ENCODE measurements around the gene IL1B.
A peak's percentile ranks its signal among the peaks of the same experiment; 100 is the strongest.

The IL1B gene

DNA sequence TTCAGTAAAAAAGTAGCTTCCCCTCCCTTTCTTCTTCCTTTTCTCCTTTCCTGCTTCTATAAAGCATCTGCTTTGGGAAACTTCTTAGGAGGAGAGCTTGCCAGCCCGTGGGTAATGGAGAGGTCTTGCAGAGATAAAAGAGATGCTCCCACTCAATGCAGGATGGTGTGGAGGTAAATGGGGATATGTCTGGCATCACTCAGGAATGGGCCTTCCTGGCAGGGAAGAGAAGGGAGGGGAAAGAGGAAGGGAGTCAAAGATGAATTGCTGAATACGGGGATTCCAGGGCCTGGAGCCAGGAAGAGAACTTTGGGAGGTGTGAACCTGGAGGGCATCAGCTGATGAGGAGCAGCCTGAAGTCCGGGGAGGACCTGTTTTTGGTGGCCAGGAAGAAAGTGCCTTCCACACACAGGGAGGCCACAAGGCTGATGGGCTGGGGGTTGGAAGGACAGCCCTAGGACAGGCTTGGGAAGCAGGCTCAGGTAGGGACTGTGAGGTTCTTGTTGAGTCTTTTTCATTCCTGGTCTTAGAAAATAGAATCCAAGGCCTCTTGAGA is 25.2 kb downstream of the IL1B start:
- no peak for DNase-seq

DNA sequence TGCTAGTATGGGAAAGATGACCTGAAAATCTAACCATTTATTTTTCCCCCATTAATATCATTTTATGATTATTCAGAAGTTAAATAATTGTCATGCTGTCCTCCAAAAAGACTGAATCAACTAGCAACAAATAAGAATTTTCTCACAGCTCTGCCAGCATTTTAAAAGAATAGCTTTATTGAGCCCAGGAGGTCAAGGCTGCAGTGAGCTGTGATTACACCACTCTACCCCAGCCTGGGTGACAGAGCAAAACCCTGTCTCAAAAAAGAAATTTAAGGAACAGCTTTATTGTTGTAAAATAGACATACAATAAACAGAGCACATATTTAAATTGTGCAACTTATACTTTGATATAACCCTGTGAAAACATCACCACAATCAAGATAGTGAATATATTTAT is 27.5 kb downstream of the IL1B start:
- no peak for DNase-seq

GRCh38 chr2:112807233-112807807 is 29.3 kb downstream of the IL1B start:
- no peak for DNase-seq

- no peak for DNase-seq
Observed at GRCh38 chr2:112805542-112805941, 31.0 kb downstream of the IL1B start.

GRCh38 chr2:112803691-112804521 is 32.7 kb downstream of the IL1B start:
- no peak for DNase-seq

GRCh38 chr2:112800881-112801583 is 35.5 kb downstream of the IL1B start:
- DNase-seq: no peak

DNA sequence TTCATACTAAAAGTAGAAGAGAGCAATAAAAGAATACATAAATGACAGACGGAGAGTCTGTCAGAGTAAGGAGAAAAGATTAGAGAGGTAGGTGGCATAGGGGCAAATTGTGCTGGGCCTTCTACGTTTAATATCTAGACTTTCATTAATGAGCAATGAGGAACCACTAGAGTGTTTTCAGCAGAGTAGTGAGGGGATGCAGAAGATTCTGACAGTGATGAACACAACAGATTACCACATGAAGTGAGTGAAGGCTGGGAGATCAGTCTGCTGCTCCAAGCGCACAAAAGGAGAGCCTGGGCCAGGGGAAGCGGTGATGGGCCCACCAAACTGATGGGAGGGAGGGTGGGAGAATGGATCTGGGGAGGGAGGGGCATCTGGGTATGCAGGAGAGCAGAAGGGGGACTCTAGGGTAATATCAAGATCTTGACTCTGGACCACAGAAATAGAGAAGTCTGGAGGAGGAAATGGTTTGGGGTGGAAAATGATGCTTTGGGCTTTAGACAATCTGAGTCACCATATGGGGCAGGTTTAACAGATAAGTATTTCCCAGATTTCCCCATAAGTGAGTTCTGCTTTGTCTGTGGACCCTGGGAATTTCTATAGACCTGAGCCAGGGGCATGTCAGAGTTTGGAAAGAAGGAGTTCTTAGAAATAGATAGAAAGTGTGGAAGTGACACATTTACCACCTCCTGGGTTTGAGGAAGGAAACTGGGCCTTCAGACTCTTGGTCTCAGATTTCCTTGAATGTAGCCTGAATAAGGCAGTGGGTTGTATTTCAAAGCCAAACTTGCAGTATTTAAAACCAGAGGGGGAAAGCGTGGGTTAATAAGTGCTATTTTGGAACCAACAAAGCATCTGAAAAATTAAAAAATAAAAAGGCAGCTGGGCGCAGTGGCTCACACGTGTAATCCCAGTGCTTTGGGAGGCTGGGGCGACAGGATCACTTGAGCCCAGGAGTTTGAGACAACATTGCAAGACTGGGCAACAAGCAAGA is 37.3 kb downstream of the IL1B start:
- no peak for DNase-seq

DNA sequence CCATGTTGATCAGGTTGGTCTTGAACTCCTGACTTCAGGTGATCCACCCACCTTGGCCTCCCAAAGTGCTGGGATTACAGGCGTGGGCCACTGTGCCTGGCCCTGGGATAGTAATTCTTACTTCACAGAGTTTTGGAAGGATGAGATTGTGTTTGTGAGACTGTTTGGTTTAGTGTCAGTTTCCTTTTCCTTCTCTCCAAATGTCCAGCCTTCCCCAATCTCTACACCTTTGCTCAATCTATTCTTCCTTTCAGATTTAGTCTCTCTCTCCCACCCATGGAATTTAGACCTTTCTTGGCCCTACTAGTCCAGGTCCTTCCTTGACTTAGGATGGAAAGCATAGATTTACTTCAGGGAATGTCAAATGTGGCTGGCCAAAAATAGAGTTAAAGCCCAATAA is 40.1 kb downstream of the IL1B start:
- DNase-seq: no peak

- no peak for DNase-seq
Observed at GRCh38 chr2:112795774-112796173, 40.8 kb downstream of the IL1B start.

- DNase-seq: no peak
Observed at GRCh38 chr2:112794841-112795240, 41.7 kb downstream of the IL1B start.

DNA sequence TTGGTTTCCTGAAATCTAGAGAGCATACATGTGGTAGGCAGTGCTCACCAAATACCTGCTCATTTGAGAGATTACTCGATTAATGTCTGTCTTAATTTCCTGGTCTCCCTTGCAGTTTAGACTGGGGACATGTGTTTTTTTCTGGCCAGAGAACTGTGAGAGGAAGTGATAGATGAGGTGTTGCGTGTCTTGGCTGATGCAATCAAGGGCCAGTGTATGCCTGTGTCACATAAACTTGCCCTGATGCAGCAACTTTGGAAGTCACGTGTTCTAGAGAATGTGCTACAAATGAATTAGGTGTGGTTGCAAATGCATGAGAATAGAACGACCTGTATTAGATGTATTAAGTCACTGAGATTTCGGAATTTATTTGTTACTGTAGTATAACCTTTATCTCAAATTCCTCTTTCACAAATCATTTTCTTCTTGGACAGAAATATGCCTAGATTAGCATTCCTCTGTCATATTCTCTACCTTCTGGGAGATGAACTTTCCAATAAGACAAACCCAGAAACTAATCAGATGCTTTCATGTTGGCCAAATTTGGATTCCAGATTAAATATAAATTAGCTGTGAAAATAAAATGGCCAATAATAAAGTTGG is 42.3 kb downstream of the IL1B start:
- peak in 2 of 58 donors; percentile 8 to 13 for DNase-seq

DNA sequence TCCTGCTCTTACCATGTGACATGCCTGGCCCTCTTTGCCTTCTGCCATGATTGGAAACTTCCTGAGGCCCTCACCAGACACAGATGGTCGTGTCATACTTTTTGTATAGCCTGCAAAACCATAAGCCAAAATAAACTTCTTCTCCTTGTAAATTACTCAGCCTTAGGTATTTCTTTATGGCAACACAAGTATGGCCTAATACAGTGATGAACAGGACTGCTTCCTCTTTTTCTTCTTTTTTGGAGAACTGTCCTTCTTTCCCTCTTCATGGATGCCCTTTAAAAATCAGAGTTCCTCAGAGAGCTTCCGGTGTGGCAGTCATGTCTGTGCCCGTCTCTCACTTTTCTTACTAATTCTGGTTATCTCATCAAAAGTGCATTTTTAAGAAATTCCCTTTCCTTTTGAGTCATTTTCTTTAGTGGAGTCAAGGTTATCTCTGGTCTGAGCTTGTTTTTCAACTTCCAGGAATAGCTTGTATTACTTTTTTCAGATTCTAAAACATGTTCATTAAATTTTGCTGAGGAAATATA is 43.1 kb downstream of the IL1B start:
- no peak for DNase-seq

DNA sequence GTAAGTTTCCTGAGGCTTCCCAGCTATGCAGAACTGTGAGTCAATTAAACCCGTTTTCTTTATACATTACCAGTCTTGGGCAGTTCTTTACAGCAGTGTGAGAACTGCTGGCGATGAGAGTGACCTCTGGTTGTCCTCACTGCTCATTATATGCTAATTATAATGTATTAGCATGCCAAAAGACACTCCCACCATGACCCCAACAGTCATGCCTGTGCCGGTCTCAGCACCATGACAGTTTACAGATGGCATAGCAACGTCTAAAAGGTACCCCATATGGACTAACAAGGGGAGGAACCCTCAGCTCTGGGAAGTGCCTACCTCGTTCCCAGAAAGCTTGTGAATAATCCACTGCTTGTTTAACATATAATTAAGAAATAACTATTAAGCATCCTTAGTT is 44.2 kb downstream of the IL1B start:
- no peak for DNase-seq

DNA sequence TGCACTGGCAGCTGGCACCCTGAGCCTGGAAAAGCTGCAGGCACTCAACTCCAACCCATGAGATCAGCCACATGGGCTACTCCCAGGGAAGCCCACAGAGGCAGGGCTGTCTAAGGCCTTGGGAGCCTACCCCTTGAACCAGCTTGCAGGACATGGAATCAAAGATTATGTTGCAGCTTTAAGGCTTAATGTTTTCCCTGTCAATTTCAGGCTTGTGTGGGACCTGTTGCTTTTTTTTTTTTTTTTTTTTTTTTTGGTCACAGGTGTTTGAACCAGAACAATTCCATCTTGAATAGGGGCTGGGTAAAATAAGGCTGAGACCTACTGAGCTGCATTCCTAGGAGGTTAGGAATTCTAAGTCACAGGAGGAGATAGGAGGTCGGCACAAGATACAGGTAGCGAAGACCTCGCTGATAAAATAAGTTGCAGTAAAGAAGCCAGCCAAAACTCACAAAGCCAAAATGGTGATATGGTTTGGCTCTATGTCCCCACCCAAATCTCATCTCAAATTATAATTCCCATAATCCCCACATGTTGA is 44.8 kb downstream of the IL1B start:
- DNase-seq: no peak

GRCh38 chr2:112791019-112791418 is 45.6 kb downstream of the IL1B start:
- DNase-seq: no peak

DNA sequence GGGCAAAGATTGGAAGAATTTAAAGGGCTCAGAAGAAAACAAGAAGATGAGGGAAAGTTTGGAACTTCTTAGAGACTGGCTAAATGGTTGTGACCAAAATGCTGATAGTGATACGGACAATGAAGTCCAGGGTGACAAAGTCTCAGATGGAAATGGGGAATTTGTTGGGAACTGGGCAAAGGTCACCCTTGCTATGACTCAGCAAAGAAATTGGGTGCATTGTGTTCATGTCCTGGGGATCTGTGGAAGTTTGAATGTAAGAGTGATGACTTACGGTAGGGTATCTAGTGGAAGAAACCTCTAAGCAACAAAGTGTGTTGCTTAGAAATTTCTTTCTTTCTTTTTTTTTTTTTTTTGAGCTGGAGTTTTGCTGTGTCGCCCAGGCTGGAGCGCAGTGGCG is 46.3 kb downstream of the IL1B start:
- no peak for DNase-seq

- DNase-seq: no peak
Observed at GRCh38 chr2:112789186-112789585, 47.4 kb downstream of the IL1B start.

GRCh38 chr2:112788653-112789052 is 47.9 kb downstream of the IL1B start:
- no peak for DNase-seq

DNA sequence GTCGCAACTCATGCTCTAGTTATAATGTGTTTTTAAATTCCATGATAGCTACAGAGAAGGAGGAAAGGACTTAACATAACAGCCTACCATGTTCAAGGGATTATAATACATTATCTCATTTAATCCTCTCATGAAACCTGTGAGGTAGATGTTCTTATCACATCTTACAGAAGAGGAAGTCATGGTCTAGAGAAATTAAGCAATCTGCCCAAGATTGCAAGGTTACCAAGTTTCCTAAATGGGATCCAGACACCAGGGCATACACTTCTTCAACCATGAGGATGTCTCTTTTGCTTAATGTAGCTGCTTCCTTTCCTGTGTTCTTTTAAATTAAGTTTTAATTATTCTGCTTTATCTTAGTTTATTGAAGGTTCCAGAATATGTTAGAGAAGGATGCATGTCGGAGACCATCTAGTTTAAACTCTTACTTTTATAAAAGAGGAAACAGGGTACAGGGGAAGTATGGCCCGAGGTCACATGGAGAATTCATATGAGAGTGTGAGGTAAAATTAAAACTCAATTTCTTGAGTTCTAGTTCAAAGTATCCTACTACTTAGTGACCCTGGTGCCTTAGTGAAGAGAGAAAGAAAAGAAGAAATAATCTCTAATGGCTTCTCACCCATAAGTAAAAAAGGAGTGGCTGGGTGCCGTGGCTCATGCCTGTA is 48.7 kb downstream of the IL1B start:
- DNase-seq: no peak
